SK-N-MC (cell line): Measurements from ENCODE around the gene PIKFYVE.

Experiments used
- DNase-seq: peaks from one replicate; pipeline ENCODE4 v3.0.0-alpha.2; 2011; ENCODE audit warnings: low read depth, low spot score
- H3K27ac ChIP-seq: fragments of 200-600 bp; sonication (generic); 2 replicates; pipeline ENCODE4 v1.5.1; 2016; ENCODE audit warnings: mixed run types
- H3K36me3 ChIP-seq: fragments of 200-600 bp; sonication (generic); 2 replicates; pipeline ENCODE4 v1.6.1; 2017; ENCODE audit warnings: antibody characterized with exemption, low read length, mixed read lengths; ENCODE audit not compliant: insufficient read depth
- H3K4me3 ChIP-seq: fragments of 200-600 bp; sonication (generic); 2 replicates; pipeline ENCODE4 v1.5.1; 2016
- H3K9ac ChIP-seq: fragments of 200-600 bp; sonication (generic); 2 replicates; pipeline ENCODE4 v1.8.0; 2017; ENCODE audit warnings: mixed run types, mixed read lengths; ENCODE audit not compliant: insufficient read length
- H3K9me3 ChIP-seq: fragments of 200-600 bp; sonication (generic); 2 replicates; pipeline ENCODE4 v1.6.1; 2017; ENCODE audit warnings: low read depth, mild to moderate bottlenecking, antibody characterized with exemption, low read length, moderate library complexity, mixed read lengths
- EZH2 ChIP-seq: fragments of 200-600 bp; sonication (generic); IDR thresholded peaks from one replicate; pipeline ENCODE4 v1.6.1; 2017; ENCODE audit warnings: antibody characterized with exemption
- FOXP2 ChIP-seq: optimal IDR thresholded peaks from 2 replicates; pipeline ENCODE3; 2011; ENCODE audit warnings: mild to moderate bottlenecking, moderate library complexity; ENCODE audit not compliant: insufficient read depth; ENCODE audit errors: extremely low read length, control extremely low read depth
- POLR2AphosphoS5 ChIP-seq: IDR thresholded peaks from 2 replicates; pipeline ENCODE4 v1.6.1; 2012; ENCODE audit warnings: mild to moderate bottlenecking, low read depth, low read length, borderline replicate concordance

The PIKFYVE gene

GRCh38 chr2:208280234-208280633 is 14.2 kb downstream of the PIKFYVE start:
- H3K4me3 ChIP-seq = no peak overlapping the region
- H3K9me3 ChIP-seq = no peaks in the 10 kb centered on the region
- peaks cover 71% of the 10 kb centered on the region for H3K36me3 ChIP-seq
- no peak overlapping the region for H3K27ac ChIP-seq
- DNase-seq = no peak
- TF ChIP-seq POLR2AphosphoS5 (no peak), EZH2 (no peak), FOXP2 (no peak)
- no peak overlapping the region for H3K9ac ChIP-seq

GRCh38 chr2:208280933-208281332 is 14.9 kb downstream of the PIKFYVE start:
- DNase-seq = no peak
- H3K4me3 ChIP-seq = no peak overlapping the region
- H3K9ac ChIP-seq = no peak overlapping the region
- no peak overlapping the region for H3K27ac ChIP-seq
- H3K36me3 ChIP-seq = peaks cover 74% of the 10 kb centered on the region
- H3K9me3 ChIP-seq = no peaks in the 10 kb centered on the region
- TF ChIP-seq FOXP2 (no peak), EZH2 (no peak), POLR2AphosphoS5 (no peak)

GRCh38 chr2:208285853-208286252 is 19.8 kb downstream of the PIKFYVE start:
- H3K4me3 ChIP-seq = no peak overlapping the region
- no peak for DNase-seq

GRCh38 chr2:208294482-208295024 is 28.5 kb downstream of the PIKFYVE start:
- DNase-seq = no peak
- H3K4me3 ChIP-seq = no peak overlapping the region
- no peak overlapping the region for H3K27ac ChIP-seq
- H3K9ac ChIP-seq = no peak overlapping the region
- peaks cover 7% of the 10 kb centered on the region; the same call in 1 of the 2 replicates for H3K9me3 ChIP-seq
- TF ChIP-seq POLR2AphosphoS5 (no peak), EZH2 (no peak), FOXP2 (no peak)
- H3K36me3 ChIP-seq = peaks cover 48% of the 10 kb centered on the region

More at GRCh38 chr2:208285853-208286252, 19.8 kb downstream of the PIKFYVE start:
- no peak for TF ChIP-seq EZH2
- no peak for TF ChIP-seq FOXP2
- TF ChIP-seq POLR2AphosphoS5 = no peak
- H3K9me3 ChIP-seq = peaks cover 7% of the 10 kb centered on the region; the same call in 1 of the 2 replicates
- no peak overlapping the region for H3K9ac ChIP-seq
- peaks cover 50% of the 10 kb centered on the region for H3K36me3 ChIP-seq
- no peak overlapping the region for H3K27ac ChIP-seq

GRCh38 chr2:208295834-208296233 is 29.8 kb downstream of the PIKFYVE start:
- no peak overlapping the region for H3K9ac ChIP-seq
- no peak for DNase-seq
- H3K9me3 ChIP-seq = no peaks in the 10 kb centered on the region
- no peak overlapping the region for H3K4me3 ChIP-seq
- no peak overlapping the region for H3K27ac ChIP-seq
- H3K36me3 ChIP-seq = peaks cover 42% of the 10 kb centered on the region
- TF ChIP-seq EZH2 (no peak), POLR2AphosphoS5 (no peak), FOXP2 (no peak)

GRCh38 chr2:208296610-208297009 is 30.6 kb downstream of the PIKFYVE start:
- no peak overlapping the region for H3K27ac ChIP-seq
- DNase-seq = no peak
- TF ChIP-seq POLR2AphosphoS5 = no peak
- no peak for TF ChIP-seq EZH2
- no peak for TF ChIP-seq FOXP2
- peaks cover 42% of the 10 kb centered on the region for H3K36me3 ChIP-seq
- no peaks in the 10 kb centered on the region for H3K9me3 ChIP-seq
- H3K4me3 ChIP-seq = no peak overlapping the region
- no peak overlapping the region for H3K9ac ChIP-seq

- H3K4me3 ChIP-seq = no peak overlapping the region
- H3K36me3 ChIP-seq = peaks cover 42% of the 10 kb centered on the region
- H3K9ac ChIP-seq = no peak overlapping the region
- no peaks in the 10 kb centered on the region for H3K9me3 ChIP-seq
- TF ChIP-seq EZH2 (no peak), POLR2AphosphoS5 (no peak), FOXP2 (no peak)
- DNase-seq = no peak
- no peak overlapping the region for H3K27ac ChIP-seq
Measured at GRCh38 chr2:208297961-208298360, 31.9 kb downstream of the PIKFYVE start.

- H3K36me3 ChIP-seq = peaks cover 46% of the 10 kb centered on the region
- no peaks in the 10 kb centered on the region for H3K9me3 ChIP-seq
- H3K27ac ChIP-seq = no peak overlapping the region
- DNase-seq = no peak
- no peak overlapping the region for H3K9ac ChIP-seq
- no peak overlapping the region for H3K4me3 ChIP-seq
- TF ChIP-seq FOXP2 (no peak), POLR2AphosphoS5 (no peak), EZH2 (no peak)
Measured at GRCh38 chr2:208300847-208301618, 35.0 kb downstream of the PIKFYVE start.

GRCh38 chr2:208304157-208304556 is 38.1 kb downstream of the PIKFYVE start:
- Histone ChIP-seq H3K27ac (no peak overlapping the region), H3K9ac (no peak overlapping the region), H3K36me3 (peaks cover 47% of the 10 kb centered on the region), H3K4me3 (no peak overlapping the region), H3K9me3 (no peaks in the 10 kb centered on the region)
- TF ChIP-seq EZH2 (no peak), POLR2AphosphoS5 (no peak), FOXP2 (no peak)
- DNase-seq = no peak
